Epithelial cell of esophagus (primary cell): ENCODE results near the gene PSMG1.

Experiments used
- DNase-seq: peaks from one replicate; pipeline ENCODE4 v3.0.0; 2010; ENCODE audit warnings: low read depth
- H3K4me3 ChIP-seq: 2 replicates; pipeline ENCODE4 v1.5.1; 2011; ENCODE audit warnings: mild to moderate bottlenecking, low read length, control low read depth
- TF ChIP-seq, protein P1 (sequence below): IDR thresholded peaks from 2 replicates; pipeline ENCODE4 v1.5.1; 2011; ENCODE audit warnings: low read depth, mild to moderate bottlenecking, low read length, control low read depth, inconsistent platforms; ENCODE audit not compliant: insufficient read depth; ENCODE audit errors: missing control alignments

Gene PSMG1

DNA sequence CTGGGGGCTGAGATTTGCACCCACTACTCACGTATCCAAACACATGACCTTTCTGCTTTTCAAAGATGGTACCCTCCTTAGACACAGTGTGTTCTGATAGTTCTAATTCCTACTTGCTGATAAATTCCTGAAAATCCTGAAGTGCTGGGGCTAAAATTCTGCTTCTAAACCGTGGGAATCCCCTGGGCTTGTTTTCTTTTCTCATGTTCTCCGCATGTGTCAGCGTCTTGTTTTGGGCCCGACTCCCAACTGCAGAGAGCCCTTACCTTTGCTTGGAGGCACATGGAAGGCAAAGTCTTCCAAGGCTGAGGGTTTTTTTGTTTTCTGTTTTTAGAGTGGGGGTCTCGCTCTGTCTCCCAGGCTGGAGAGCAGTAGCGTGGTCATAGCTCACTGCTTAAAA is 27.2 kb downstream of the PSMG1 start:
- TF ChIP-seq, protein P1, sequence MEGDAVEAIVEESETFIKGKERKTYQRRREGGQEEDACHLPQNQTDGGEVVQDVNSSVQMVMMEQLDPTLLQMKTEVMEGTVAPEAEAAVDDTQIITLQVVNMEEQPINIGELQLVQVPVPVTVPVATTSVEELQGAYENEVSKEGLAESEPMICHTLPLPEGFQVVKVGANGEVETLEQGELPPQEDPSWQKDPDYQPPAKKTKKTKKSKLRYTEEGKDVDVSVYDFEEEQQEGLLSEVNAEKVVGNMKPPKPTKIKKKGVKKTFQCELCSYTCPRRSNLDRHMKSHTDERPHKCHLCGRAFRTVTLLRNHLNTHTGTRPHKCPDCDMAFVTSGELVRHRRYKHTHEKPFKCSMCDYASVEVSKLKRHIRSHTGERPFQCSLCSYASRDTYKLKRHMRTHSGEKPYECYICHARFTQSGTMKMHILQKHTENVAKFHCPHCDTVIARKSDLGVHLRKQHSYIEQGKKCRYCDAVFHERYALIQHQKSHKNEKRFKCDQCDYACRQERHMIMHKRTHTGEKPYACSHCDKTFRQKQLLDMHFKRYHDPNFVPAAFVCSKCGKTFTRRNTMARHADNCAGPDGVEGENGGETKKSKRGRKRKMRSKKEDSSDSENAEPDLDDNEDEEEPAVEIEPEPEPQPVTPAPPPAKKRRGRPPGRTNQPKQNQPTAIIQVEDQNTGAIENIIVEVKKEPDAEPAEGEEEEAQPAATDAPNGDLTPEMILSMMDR: no peak
- no peak overlapping the region for H3K4me3 ChIP-seq
- peak; percentile 51 for DNase-seq

DNA sequence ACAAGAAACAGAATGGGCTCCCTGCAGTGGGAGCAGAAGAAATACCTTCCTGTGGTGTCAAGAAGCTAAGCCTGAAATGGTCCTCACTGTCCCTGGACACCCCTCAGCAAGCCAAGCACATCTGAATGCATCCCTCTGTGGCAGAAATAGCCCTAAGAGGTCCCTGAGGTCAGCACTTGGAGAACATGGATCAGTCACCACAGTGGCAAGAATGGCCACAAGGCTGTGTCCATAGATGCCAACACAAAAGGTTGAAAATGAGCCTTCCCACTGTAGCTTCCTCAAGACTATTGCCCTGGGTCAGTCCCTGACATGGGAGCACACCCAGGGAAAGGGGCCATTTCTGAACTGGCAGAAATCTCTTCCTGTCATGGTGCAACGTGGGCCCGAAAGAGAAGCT is 27.7 kb downstream of the PSMG1 start:
- DNase-seq: no peak
- TF ChIP-seq, protein P1: no peak
- H3K4me3 ChIP-seq: no peak overlapping the region

DNA sequence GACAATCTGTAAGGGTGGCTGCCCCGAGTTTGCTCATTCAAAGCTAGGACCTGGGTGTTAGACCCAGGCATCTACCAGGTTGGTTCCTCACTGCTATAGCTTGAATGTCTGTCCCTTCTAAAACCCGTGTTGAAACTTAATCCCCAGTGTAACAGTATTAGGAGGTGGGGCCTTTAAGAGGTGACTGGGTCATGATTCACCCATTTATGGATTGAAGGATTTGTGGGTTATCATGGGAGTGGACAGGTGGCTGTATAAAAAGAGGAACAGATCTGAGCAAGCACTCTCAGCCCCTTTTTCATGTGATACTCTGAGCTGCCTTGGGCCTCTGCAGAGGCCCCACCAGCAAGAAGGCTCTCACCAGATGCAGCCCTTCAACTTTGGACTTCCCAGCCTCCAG is 29.4 kb downstream of the PSMG1 start:
- TF ChIP-seq, protein P1: no peak
- DNase-seq: peak; percentile 51
- H3K4me3 ChIP-seq: no peak overlapping the region

DNA sequence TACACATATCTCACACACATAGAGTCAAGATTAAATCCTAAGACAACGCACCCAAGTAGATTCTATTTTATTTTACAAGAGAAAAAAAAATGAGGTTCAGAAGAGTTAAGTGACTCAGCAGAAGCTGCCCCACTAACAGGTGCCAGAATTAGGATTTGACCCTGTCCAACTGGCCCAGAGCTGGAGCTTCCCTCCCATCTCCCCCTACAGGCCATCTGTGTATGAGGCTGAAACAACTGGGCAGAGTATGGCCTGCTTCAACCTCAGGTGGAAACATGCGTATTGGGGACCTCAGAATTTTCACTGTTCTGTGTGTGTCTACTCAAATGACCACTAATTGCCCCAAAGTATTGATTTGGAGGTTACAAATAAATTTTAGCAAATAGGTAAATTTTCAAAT is 29.9 kb downstream of the PSMG1 start:
- peak; percentile 16 for DNase-seq
- H3K4me3 ChIP-seq: no peak overlapping the region
- TF ChIP-seq, protein P1: peak; percentile 43

DNA sequence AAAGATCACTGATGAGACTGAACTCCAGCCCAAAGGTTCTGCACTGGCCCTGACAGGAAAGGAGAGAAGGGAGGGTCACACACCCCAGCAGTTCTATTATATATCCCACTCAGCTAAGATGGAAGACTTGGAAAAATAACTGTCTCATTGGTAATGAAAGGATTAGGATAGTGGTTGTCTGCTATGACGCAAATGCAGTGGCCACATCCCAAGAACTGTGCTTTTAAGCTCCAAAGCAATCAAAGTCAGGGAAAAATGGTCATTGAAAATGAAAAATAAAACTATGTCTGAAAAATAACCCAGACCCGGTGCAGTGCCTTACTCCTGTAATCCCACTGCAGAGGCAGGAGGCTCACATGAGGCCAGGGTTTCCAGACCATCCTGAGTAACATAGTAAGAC is 31.0 kb downstream of the PSMG1 start:
- DNase-seq: no peak
- TF ChIP-seq, protein P1: no peak
- no peak overlapping the region for H3K4me3 ChIP-seq

DNA sequence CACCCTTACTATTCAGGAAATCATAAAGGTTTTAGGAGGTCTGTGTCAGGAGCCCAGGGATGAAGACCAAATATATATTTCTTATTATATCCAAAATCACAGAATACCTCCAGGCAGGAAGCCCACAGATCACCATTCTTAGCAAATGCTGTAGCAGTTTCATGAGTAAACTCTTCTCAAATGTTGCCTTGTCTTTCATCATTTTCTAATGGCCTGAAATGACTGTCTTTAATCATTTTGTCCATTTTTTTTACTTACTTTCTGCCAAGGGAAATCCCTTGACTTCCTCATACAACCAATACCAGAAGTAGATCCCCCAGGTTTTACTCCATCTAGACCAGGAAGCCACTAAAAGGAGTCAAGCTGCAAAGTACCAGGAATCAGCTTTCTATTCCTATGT is 32.4 kb downstream of the PSMG1 start:
- no peak for DNase-seq
- TF ChIP-seq, protein P1: no peak
- H3K4me3 ChIP-seq: no peak overlapping the region

DNA sequence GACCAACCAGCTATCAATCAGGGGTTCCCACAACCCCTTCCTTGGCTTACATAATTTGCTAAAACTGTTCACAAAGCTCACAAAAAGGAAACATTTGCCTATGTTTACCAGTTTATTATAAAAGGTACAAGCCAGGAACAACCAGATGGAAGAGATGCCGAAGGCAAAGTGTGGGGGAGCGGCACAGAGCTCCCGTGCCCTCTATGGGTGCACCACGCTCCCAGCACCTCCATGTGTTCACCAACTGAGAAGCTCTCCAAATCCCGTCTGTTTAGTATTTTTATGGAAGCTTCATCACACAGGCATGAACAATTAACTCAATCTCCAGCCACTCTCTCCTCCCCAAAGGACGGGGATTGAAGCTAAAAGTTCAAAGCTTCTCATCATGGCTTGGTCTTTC is 32.9 kb downstream of the PSMG1 start:
- no peak overlapping the region for H3K4me3 ChIP-seq
- TF ChIP-seq, protein P1: no peak
- DNase-seq: no peak
